A549 (cell line): Measurements from ENCODE around the gene KCTD12. TPM values are rescaled to one million over a fixed set of nuclear protein-coding genes. Genes with fewer than 3 reads are reported as not detected.

Experiments
- ATAC-seq, 2 experiments: fragments of 200-7000 bp in 1 of 2; fragments of >200 bp in 1 of 2; cut with Nextera tagmentation in 1 of 2; cut with Tn5 transposase in 1 of 2; 3 replicates each; pipeline versions ENCODE4 v1.8.0 to v1.9.1; 2018 to 2020; ENCODE audit warnings: mild to moderate bottlenecking in 1 of 2, moderate library complexity in 1 of 2
- CTCF ChIA-PET: fragments of 300-600 bp; sonication (Branson Sonifier 250); formaldehyde crosslinking; extraction: SDS; loops from one replicate; lab custom pipeline; 2021; ENCODE audit warnings: antibody characterized with exemption, inconsistent platforms; lab: Yijun Ruan, JAX
- POLR2A ChIA-PET: fragments of 350-600 bp; formaldehyde crosslinking; extraction: SDS; loops from one replicate; lab custom pipeline; 2021; ENCODE audit warnings: antibody characterized with exemption, inconsistent platforms; lab: Yijun Ruan, JAX
- DNase-seq, 2 experiments: peaks; one replicate each; pipeline versions ENCODE4 v3.0.0 to v3.0.0-alpha.2; 2011 to 2016; ENCODE audit warnings: low read depth in 1 of 2, low spot score in 1 of 2
- FAIRE-seq: peaks from 2 replicates; lab custom pipeline; 2011; peaks lifted over from hg19 to GRCh38; lab: Jason Lieb, UNC
- H3K27ac ChIP-seq, 2 experiments: fragments of >200 bp; sonication (Bioruptor Twin); formaldehyde crosslinking; 3 replicates each; pipeline ENCODE4 v1.5.1; 2016 to 2017
- H3K4me1 ChIP-seq: fragments of >200 bp; sonication (Bioruptor Twin); formaldehyde crosslinking; 3 replicates; pipeline ENCODE4 v1.6.1; 2016
- H3K4me2 ChIP-seq: fragments of >200 bp; sonication (Bioruptor Twin); formaldehyde crosslinking; 3 replicates; pipeline ENCODE4 v1.6.1; 2016
- H3K4me3 ChIP-seq: fragments of >200 bp; sonication (Bioruptor Twin); formaldehyde crosslinking; 3 replicates; pipeline ENCODE4 v1.5.1; 2016
- H3K9me3 ChIP-seq: fragments of >200 bp; sonication (Bioruptor Twin); formaldehyde crosslinking; 3 replicates; pipeline ENCODE4 v1.6.1; 2016
- ATOH8 ChIP-seq: fragments of 250-450 bp; sonication (Bioruptor Pico); IDR thresholded peaks from 2 replicates; pipeline ENCODE4 v1.5.0; 2020; ENCODE audit warnings: low read depth, mild to moderate bottlenecking, moderate library complexity
- BHLHE40 ChIP-seq: IDR thresholded peaks from 2 replicates; pipeline ENCODE4 v1.6.1; 2012; ENCODE audit warnings: low read depth, low read length, inconsistent platforms
- CTCF ChIP-seq: fragments of >200 bp; sonication (Bioruptor Twin); formaldehyde crosslinking; IDR thresholded peaks from 3 replicates; pipeline ENCODE4 v1.5.1; 2016
- EHF ChIP-seq: fragments of 250-450 bp; sonication (Bioruptor Pico); IDR thresholded peaks from 2 replicates; pipeline ENCODE4 v1.5.0; 2020; ENCODE audit warnings: mild to moderate bottlenecking
- ELK1 ChIP-seq: fragments of 150-350 bp; IDR thresholded peaks from 2 replicates; pipeline ENCODE4 v1.6.1; 2014; ENCODE audit warnings: low read depth, mild to moderate bottlenecking, low read length
- FOSB ChIP-seq: fragments of 250-450 bp; sonication (Bioruptor Pico); IDR thresholded peaks from 2 replicates; pipeline ENCODE4 v1.5.0; 2020; ENCODE audit warnings: mild to moderate bottlenecking, moderate library complexity
- FOSL2 ChIP-seq, 2 experiments: fragments of 450-650 bp in 1 of 2; fragments of >200 bp in 1 of 2; sonication (Bioruptor Twin) in 1 of 2; formaldehyde crosslinking; IDR thresholded peaks; 2 replicates each; pipeline versions ENCODE4 v1.5.0 to v1.6.1; 2016 to 2020; ENCODE audit warnings: mild to moderate bottlenecking in 1 of 2, moderate library complexity in 1 of 2
- HES2 ChIP-seq: fragments of >200 bp; sonication (Bioruptor Twin); formaldehyde crosslinking; IDR thresholded peaks from 2 replicates; pipeline ENCODE4 v1.6.1; 2016
- JUN ChIP-seq, 2 experiments: fragments of >200 bp; sonication (Bioruptor Twin); formaldehyde crosslinking; IDR thresholded peaks; 2 replicates in 1 of 2; 3 replicates in 1 of 2; pipeline ENCODE4 v1.6.1; 2016 to 2017
- KDM5A ChIP-seq: fragments of 200-600 bp; sonication (generic); IDR thresholded peaks from 2 replicates; pipeline ENCODE4 v1.6.1; 2016; ENCODE audit warnings: antibody characterized with exemption, mild to moderate bottlenecking
- MAFK ChIP-seq: fragments of 450-650 bp; IDR thresholded peaks from 2 replicates; pipeline ENCODE4 v1.6.1; 2014; ENCODE audit not compliant: partially characterized antibody
- MAX ChIP-seq: IDR thresholded peaks from 2 replicates; pipeline ENCODE4 v1.6.1; 2012
- NPAS2 ChIP-seq: fragments of 250-450 bp; sonication (Bioruptor Pico); IDR thresholded peaks from 2 replicates; pipeline ENCODE4 v1.8.0; 2022; ENCODE audit warnings: mild to moderate bottlenecking, moderate library complexity, borderline replicate concordance
- PBX3 ChIP-seq: IDR thresholded peaks from 2 replicates; pipeline ENCODE4 v1.6.1; 2012
- PHF8 ChIP-seq: fragments of 200-600 bp; sonication (generic); IDR thresholded peaks from 2 replicates; pipeline ENCODE4 v1.6.1; 2016; ENCODE audit warnings: low read depth, mild to moderate bottlenecking, antibody characterized with exemption, moderate library complexity, borderline replicate concordance
- RAD21 ChIP-seq, 2 experiments: fragments of >200 bp in 1 of 2; sonication (Bioruptor Twin) in 1 of 2; formaldehyde crosslinking in 1 of 2; IDR thresholded peaks in 1 of 2; conservative IDR thresholded peaks in 1 of 2; 2 replicates in 1 of 2; 3 replicates in 1 of 2; pipeline ENCODE4 v1.6.1; 2012 to 2018; ENCODE audit warnings: inconsistent platforms in 1 of 2
- RARB ChIP-seq: fragments of 250-450 bp; sonication (Bioruptor Pico); IDR thresholded peaks from 2 replicates; pipeline ENCODE4 v1.8.0; 2021; ENCODE audit warnings: mild to moderate bottlenecking, moderate library complexity
- REST ChIP-seq: fragments of 200-600 bp; sonication (generic); IDR thresholded peaks from 2 replicates; pipeline ENCODE4 v1.6.1; 2016; ENCODE audit warnings: antibody characterized with exemption, mild to moderate bottlenecking, moderate library complexity
- SREBF2 ChIP-seq: fragments of 450-650 bp; IDR thresholded peaks from 2 replicates; pipeline ENCODE4 v1.6.1; 2014; ENCODE audit warnings: mild to moderate bottlenecking, moderate library complexity
- ZFP36 ChIP-seq: fragments of 450-650 bp; IDR thresholded peaks from 2 replicates; pipeline ENCODE4 v1.6.1; 2014; ENCODE audit warnings: borderline replicate concordance; ENCODE audit not compliant: partially characterized antibody
- whole genome bisulfite sequencing: methylation state at CpG from one replicate; pipeline ENCODE4 v1.1.6; 2017; ENCODE audit errors: missing lambda C conversion rate; 5-methylcytosine and 5-hydroxymethylcytosine counted together
- polyA plus RNA-seq, 4 experiments: library from polyadenylated mRNA; depleted of rRNA in 3 of 4; stranded (reverse); fragments of >200 nt; fragmentation: RNase III in 1 of 4; extraction: RNeasy Plus Mini Kit Qiagen cat#74134 plus additional on column Dnase treatment in 1 of 4; gene quantifications; 2 replicates in 3 of 4; 3 replicates in 1 of 4; pipeline ENCODE4 v1.2.3, GENCODE V29; 2011 to 2017

KCTD12 gene
- polyA plus RNA-seq, 2 of the 4 experiments (the other 2 are of a cell fraction) = 0.71 to 0.90 TPM

GRCh38 chr13:76874479-76874878 is 11.7 kb downstream of the KCTD12 start (continued):
- TF ChIP-seq REST = no peak

GRCh38 chr13:76873445-76873844 is 12.8 kb downstream of the KCTD12 start:
- no peak for TF ChIP-seq ATOH8 (CRISPR knock-in tag)
- TF ChIP-seq KDM5A = no peak
- no peak for TF ChIP-seq PHF8
- no peak for TF ChIP-seq FOSL2 (IDR thresholded peaks at IDR 0.05)
- TF ChIP-seq FOSL2 (CRISPR knock-in tag; IDR thresholded peaks at IDR 0.05) = no peak
- TF ChIP-seq RAD21 (conservative IDR thresholded peaks at IDR 0.05 in 1 of 2, IDR thresholded peaks at IDR 0.05 in 1 of 2) = no peak
- TF ChIP-seq NPAS2 (CRISPR knock-in tag) = no peak
- no peak for TF ChIP-seq JUN (IDR thresholded peaks at IDR 0.05)
- no peak for TF ChIP-seq EHF
- TF ChIP-seq REST = no peak
- no peak for TF ChIP-seq RARB
- TF ChIP-seq ELK1 = no peak
- no peak for TF ChIP-seq SREBF2
- no peak for TF ChIP-seq PBX3
- no peak for TF ChIP-seq FOSB (CRISPR knock-in tag)
- TF ChIP-seq BHLHE40 = no peak
- TF ChIP-seq HES2 = no peak
- no peak for TF ChIP-seq CTCF
- TF ChIP-seq MAFK = no peak
- TF ChIP-seq ZFP36 = no peak
- no peak for TF ChIP-seq MAX
- POLR2A ChIA-PET = no interaction called here
- Histone ChIP-seq H3K9me3 (no peaks in the 10 kb centered on the region), H3K4me2 (no peak overlapping the region), H3K27ac (no peak overlapping the region), H3K4me1 (no peaks in the 10 kb centered on the region), H3K4me3 (no peak overlapping the region)
- 0% methylated on average over 2 of the region's 2 CpGs for WGBS
- CTCF ChIA-PET = interaction anchor here (0.7 kb wide), 1 partner anchor 11 kb away, joined by 3 read pairs; no protein-coding TSS in a partner anchor
- DNase-seq (no peak), ATAC-seq (no peak), FAIRE-seq (no peak)
